ENCODE data around the gene SMC2. TPM values are rescaled to one million over a fixed set of nuclear protein-coding genes. Genes with fewer than 3 reads are reported as not detected.

The SMC2 gene
- total and polyA plus RNA-seq, 9 of the 15 experiments (the other 6 are each of a cell fraction or from before 2014, with no cell fraction given), result 18.0 to 54.0 (median 32.9) TPM

GRCh38 chr9:104093647-104094533 is at the start of gene SMC2 (continued):
- no peak for TF ChIP-seq ZBTB12 (CRISPR knock-in tag; IDR thresholded peaks at IDR 0.05)
- TF ChIP-seq GMEB1 (CRISPR knock-in tag; IDR thresholded peaks at IDR 0.05), result peak; percentile 54
- no peak for TF ChIP-seq CBFA2T2 (conservative IDR thresholded peaks at IDR 0.05)
- TF ChIP-seq HDAC2 (IDR thresholded peaks at IDR 0.05), result 0 out of 2 replicates have a peak, but pooled peaks have one; percentile 48
- no peak for TF ChIP-seq CBX3 (IDR thresholded peaks at IDR 0.05; ENCODE audit: borderline replicate concordance in 1 of 2, low read length in 2 of 2)
- no peak for TF ChIP-seq CTCFL (IDR thresholded peaks at IDR 0.05; ENCODE audit: borderline replicate concordance, insufficient read depth, low read depth, low read length, poor library complexity, severe bottlenecking)
- no peak for TF ChIP-seq EP300 (IDR thresholded peaks at IDR 0.05; ENCODE audit: low read length)
- no peak for TF ChIP-seq STAG1 (CRISPR knock-in tag; IDR thresholded peaks at IDR 0.05; ENCODE audit: borderline replicate concordance)
- no peak for TF ChIP-seq CCAR2 (IDR thresholded peaks at IDR 0.05; ENCODE audit: low read depth, low read length)
- TF ChIP-seq BRCA1 (IDR thresholded peaks at IDR 0.05), result no peak
- TF ChIP-seq BRCA1 (CRISPR knock-in tag; IDR thresholded peaks at IDR 0.05), result no peak
- no peak for TF ChIP-seq RREB1 (CRISPR knock-in tag; IDR thresholded peaks at IDR 0.05)
- no peak for TF ChIP-seq TRIM25 (IDR thresholded peaks at IDR 0.05; ENCODE audit: borderline replicate concordance)
- no peak for TF ChIP-seq SREBF1 (IDR thresholded peaks at IDR 0.05; ENCODE audit: borderline replicate concordance, low read depth, low read length)
